HepG2 (cell line): Measurements from ENCODE around the gene LGALS1. TPM values are rescaled to one million over a fixed set of nuclear protein-coding genes. Genes with fewer than 3 reads are reported as not detected.
A peak's percentile ranks its signal among the peaks of the same experiment; 100 is the strongest.

Experiments
- ATRX ChIP-seq: sonication (generic); formaldehyde crosslinking; IDR thresholded peaks from 2 replicates; pipeline ENCODE4 v1.4.0; 2020; ENCODE audit warnings: missing genetic modification reagents, borderline replicate concordance
- CHD4 ChIP-seq: fragments of 200-600 bp; sonication (generic); IDR thresholded peaks from 2 replicates; pipeline ENCODE4 v1.7.0; 2017; ENCODE audit warnings: mild to moderate bottlenecking, low read length, borderline replicate concordance
- MAX ChIP-seq: IDR thresholded peaks from 2 replicates; pipeline ENCODE4 v1.6.1; 2012; ENCODE audit warnings: inconsistent platforms
- NKX3-1 ChIP-seq: sonication (generic); formaldehyde crosslinking; IDR thresholded peaks from 2 replicates; pipeline ENCODE4 v1.5.0; 2020; ENCODE audit warnings: missing genetic modification reagents
- RCOR2 ChIP-seq: IDR thresholded peaks from 2 replicates; pipeline ENCODE4 v1.6.1; 2016; ENCODE audit warnings: missing biosample characterization, missing genetic modification reagents
- TCF7L2 ChIP-seq: IDR thresholded peaks from 2 replicates; pipeline ENCODE4 v1.6.1; 2011; ENCODE audit warnings: mild to moderate bottlenecking, low read depth, low read length, moderate library complexity
- ZKSCAN5 ChIP-seq: sonication (generic); formaldehyde crosslinking; IDR thresholded peaks from 2 replicates; pipeline ENCODE4 v1.5.1; 2020; ENCODE audit warnings: mild to moderate bottlenecking, missing genetic modification reagents
- ZNF282 ChIP-seq: fragments of 450-650 bp; IDR thresholded peaks from 2 replicates; pipeline ENCODE4 v1.6.1; 2018; ENCODE audit not compliant: partially characterized antibody
- ZNF317 ChIP-seq: sonication (generic); formaldehyde crosslinking; IDR thresholded peaks from 2 replicates; pipeline ENCODE4 v1.5.0; 2020; ENCODE audit warnings: mild to moderate bottlenecking, missing genetic modification reagents
- ZZZ3 ChIP-seq: sonication (generic); formaldehyde crosslinking; IDR thresholded peaks from 2 replicates; pipeline ENCODE4 v1.4.0; 2020; ENCODE audit warnings: missing genetic modification reagents, mild to moderate bottlenecking, borderline replicate concordance
- polyA plus RNA-seq, 8 experiments: library from polyadenylated mRNA; depleted of rRNA in 3 of 8; stranded (reverse) in 7 of 8; unstranded in 1 of 8; fragments of >200 nt; fragmentation: Illumina TruSeq in 4 of 8; extraction: Trizol in 4 of 8; gene quantifications; 2 replicates each; pipeline versions ENCODE4 v1.2.1 to v1.2.3, GENCODE V29; 2011 to 2016; ENCODE audit warnings: low read depth in 4 of 8, missing spikeins in 1 of 8, mixed read lengths in 1 of 8; ENCODE audit not compliant: insufficient read depth in 1 of 8
- total RNA-seq, 5 experiments: library from RNA; depleted of rRNA; stranded (reverse); fragments of >200 nt; fragmentation: Illumina TruSeq; extraction: Trizol; gene quantifications; 2 replicates each; pipeline ENCODE4 v1.2.3, GENCODE V29; 2016; ENCODE audit warnings: low read depth in 1 of 5
- TF ChIP-seq, protein P1 (sequence below): sonication (generic); formaldehyde crosslinking; conservative IDR thresholded peaks from 2 replicates; pipeline ENCODE4 v1.4.0; 2020; ENCODE audit warnings: missing genetic modification reagents
- TF ChIP-seq, protein P2 (sequence below): sonication (generic); formaldehyde crosslinking; IDR thresholded peaks from 2 replicates; pipeline ENCODE4 v1.4.0; 2020; ENCODE audit warnings: mild to moderate bottlenecking, missing genetic modification reagents, borderline replicate concordance
- TF ChIP-seq, protein P3 (sequence below): sonication (generic); formaldehyde crosslinking; IDR thresholded peaks from 2 replicates; pipeline ENCODE4 v1.8.0; 2022; ENCODE audit warnings: low read depth, missing genetic modification reagents
- TF ChIP-seq, protein P4 (sequence below): sonication (generic); formaldehyde crosslinking; IDR thresholded peaks from 2 replicates; pipeline ENCODE4 v1.8.0; 2022; ENCODE audit warnings: mild to moderate bottlenecking, missing genetic modification reagents, borderline replicate concordance

Gene LGALS1
- total and polyA plus RNA-seq, 2 of the 13 experiments (the other 11 are each of a cell fraction or from before 2014, with no cell fraction given), result 103 to 858 TPM

DNA sequence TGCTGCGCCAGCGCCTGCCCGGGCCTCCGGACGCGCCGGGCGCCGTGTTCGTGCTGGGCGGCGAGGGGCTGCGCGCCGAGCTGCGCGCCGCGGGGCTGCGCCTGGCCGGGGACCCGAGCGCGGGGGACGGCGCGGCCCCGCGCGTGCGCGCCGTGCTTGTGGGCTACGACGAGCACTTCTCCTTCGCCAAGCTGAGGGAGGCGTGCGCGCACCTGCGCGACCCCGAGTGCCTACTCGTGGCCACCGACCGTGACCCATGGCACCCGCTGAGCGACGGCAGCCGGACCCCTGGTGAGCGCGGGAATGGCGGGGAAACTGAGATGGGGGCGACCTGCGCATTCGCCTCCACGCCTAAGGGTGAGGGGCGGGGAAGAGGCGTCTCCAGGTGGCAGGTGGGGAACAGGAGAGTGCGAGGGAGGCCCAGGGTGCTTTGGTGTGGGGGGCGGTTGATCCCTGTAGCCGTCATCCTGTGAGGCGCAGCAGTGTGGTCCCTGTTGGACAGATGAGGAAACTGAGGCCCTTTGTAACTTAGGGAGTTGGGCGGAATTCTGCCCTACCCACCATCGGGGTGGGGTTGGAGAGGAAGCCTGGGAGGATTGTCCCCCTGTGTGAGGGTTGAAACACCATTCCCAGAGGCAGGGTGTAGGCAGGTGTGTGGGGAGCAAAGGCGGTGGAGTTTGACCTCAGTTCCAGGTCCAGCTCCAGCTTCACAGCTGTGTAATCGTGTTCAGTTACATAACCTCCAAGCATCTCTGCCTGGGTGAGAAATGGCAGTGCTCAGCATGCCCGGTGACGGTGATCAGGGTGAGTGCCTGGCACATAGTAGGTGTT lies 16.2 kb upstream of the LGALS1 start (continued):
- TF ChIP-seq, protein P1, sequence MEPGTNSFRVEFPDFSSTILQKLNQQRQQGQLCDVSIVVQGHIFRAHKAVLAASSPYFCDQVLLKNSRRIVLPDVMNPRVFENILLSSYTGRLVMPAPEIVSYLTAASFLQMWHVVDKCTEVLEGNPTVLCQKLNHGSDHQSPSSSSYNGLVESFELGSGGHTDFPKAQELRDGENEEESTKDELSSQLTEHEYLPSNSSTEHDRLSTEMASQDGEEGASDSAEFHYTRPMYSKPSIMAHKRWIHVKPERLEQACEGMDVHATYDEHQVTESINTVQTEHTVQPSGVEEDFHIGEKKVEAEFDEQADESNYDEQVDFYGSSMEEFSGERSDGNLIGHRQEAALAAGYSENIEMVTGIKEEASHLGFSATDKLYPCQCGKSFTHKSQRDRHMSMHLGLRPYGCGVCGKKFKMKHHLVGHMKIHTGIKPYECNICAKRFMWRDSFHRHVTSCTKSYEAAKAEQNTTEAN, result no peak
- peak; percentile 80; the same call in 1 of the 2 replicates for TF ChIP-seq RCOR2 (CRISPR knock-in tag)
- TF ChIP-seq ZKSCAN5, result no peak
- TF ChIP-seq, protein P2, sequence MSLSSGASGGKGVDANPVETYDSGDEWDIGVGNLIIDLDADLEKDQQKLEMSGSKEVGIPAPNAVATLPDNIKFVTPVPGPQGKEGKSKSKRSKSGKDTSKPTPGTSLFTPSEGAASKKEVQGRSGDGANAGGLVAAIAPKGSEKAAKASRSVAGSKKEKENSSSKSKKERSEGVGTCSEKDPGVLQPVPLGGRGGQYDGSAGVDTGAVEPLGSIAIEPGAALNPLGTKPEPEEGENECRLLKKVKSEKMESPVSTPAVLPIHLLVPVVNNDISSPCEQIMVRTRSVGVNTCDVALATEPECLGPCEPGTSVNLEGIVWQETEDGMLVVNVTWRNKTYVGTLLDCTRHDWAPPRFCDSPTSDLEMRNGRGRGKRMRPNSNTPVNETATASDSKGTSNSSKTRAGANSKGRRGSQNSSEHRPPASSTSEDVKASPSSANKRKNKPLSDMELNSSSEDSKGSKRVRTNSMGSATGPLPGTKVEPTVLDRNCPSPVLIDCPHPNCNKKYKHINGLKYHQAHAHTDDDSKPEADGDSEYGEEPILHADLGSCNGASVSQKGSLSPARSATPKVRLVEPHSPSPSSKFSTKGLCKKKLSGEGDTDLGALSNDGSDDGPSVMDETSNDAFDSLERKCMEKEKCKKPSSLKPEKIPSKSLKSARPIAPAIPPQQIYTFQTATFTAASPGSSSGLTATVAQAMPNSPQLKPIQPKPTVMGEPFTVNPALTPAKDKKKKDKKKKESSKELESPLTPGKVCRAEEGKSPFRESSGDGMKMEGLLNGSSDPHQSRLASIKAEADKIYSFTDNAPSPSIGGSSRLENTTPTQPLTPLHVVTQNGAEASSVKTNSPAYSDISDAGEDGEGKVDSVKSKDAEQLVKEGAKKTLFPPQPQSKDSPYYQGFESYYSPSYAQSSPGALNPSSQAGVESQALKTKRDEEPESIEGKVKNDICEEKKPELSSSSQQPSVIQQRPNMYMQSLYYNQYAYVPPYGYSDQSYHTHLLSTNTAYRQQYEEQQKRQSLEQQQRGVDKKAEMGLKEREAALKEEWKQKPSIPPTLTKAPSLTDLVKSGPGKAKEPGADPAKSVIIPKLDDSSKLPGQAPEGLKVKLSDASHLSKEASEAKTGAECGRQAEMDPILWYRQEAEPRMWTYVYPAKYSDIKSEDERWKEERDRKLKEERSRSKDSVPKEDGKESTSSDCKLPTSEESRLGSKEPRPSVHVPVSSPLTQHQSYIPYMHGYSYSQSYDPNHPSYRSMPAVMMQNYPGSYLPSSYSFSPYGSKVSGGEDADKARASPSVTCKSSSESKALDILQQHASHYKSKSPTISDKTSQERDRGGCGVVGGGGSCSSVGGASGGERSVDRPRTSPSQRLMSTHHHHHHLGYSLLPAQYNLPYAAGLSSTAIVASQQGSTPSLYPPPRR (CRISPR knock-in tag), result peak; percentile 46
- TF ChIP-seq, protein P3, sequence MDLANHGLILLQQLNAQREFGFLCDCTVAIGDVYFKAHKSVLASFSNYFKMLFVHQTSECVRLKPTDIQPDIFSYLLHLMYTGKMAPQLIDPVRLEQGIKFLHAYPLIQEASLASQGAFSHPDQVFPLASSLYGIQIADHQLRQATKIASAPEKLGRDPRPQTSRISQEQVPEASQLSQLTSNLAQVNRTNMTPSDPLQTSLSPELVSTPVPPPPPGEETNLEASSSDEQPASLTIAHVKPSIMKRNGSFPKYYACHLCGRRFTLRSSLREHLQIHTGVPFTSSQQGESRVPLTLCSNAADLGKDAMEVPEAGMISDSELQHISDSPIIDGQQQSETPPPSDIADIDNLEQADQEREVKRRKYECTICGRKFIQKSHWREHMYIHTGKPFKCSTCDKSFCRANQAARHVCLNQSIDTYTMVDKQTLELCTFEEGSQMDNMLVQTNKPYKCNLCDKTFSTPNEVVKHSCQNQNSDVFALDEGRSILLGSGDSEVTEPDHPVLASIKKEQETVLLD (CRISPR knock-in tag), result peak; percentile 13; the same call in 1 of the 2 replicates
- TF ChIP-seq ZNF282, result no peak
- no peak for TF ChIP-seq ATRX (CRISPR knock-in tag)
- peak; percentile 67 for TF ChIP-seq MAX
- no peak for TF ChIP-seq CHD4
- peak; percentile 68; the same call in 1 of the 2 replicates for TF ChIP-seq ZNF317 (CRISPR knock-in tag)
- no peak for TF ChIP-seq NKX3-1 (CRISPR knock-in tag)
- TF ChIP-seq TCF7L2, result no peak
- TF ChIP-seq, protein P4, sequence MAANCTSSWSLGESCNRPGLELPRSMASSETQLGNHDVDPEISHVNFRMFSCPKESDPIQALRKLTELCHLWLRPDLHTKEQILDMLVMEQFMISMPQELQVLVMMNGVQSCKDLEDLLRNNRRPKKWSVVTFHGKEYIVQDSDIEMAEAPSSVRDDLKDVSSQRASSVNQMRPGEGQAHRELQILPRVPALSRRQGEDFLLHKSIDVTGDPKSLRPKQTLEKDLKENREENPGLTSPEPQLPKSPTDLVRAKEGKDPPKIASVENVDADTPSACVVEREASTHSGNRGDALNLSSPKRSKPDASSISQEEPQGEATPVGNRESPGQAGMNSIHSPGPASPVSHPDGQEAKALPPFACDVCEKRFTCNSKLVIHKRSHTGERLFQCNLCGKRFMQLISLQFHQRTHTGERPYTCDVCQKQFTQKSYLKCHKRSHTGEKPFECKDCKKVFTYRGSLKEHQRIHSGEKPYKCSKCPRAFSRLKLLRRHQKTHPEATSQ (CRISPR knock-in tag), result no peak
- TF ChIP-seq ZZZ3, result no peak
